ENCODE results near the gene TREML2.
A peak's percentile ranks its signal among the peaks of the same experiment; 100 is the strongest.
"Not testable (repeated sequence)": the region's sequence is repeated elsewhere in the genome, so short reads cannot be mapped to it uniquely, and the experiment has no call there.

The TREML2 gene

GRCh38 chr6:41208439-41209106 is 7.6 kb upstream of the TREML2 start:
- DNase-seq (ENCODE audit: low read depth): no peak

GRCh38 chr6:41204156-41204555 is 3.2 kb upstream of the TREML2 start:
- DNase-seq (ENCODE audit: low read depth): no peak

- no peak for DNase-seq (ENCODE audit: low read depth)
These were observed 820 bp upstream of the TREML2 start for GRCh38 chr6:41201764-41202173.

GRCh38 chr6:41200296-41200900 is 551 bp downstream of the TREML2 start:
- peak; percentile 36 for DNase-seq (ENCODE audit: low read depth)

- DNase-seq (ENCODE audit: low read depth): no peak
These were observed 1.2 kb downstream of the TREML2 start for GRCh38 chr6:41199552-41200246.

GRCh38 chr6:41197234-41197633 is 3.7 kb downstream of the TREML2 start:
- DNase-seq (ENCODE audit: low read depth): no peak

- DNase-seq (ENCODE audit: low read depth): no peak
These were observed 6.6 kb downstream of the TREML2 start for GRCh38 chr6:41194386-41194785.

- DNase-seq (ENCODE audit: low read depth): no peak
These were observed 7.1 kb downstream of the TREML2 start for GRCh38 chr6:41193884-41194283.

GRCh38 chr6:41193171-41193734 is 7.7 kb downstream of the TREML2 start:
- DNase-seq (ENCODE audit: low read depth): no peak

- peak; percentile 7 for DNase-seq (ENCODE audit: low read depth)
These were observed 9.4 kb downstream of the TREML2 start for GRCh38 chr6:41191569-41191968.

- no peak for DNase-seq (ENCODE audit: low read depth)
These were observed 10.2 kb downstream of the TREML2 start for GRCh38 chr6:41190791-41191190.

- DNase-seq (ENCODE audit: low read depth): no peak
These were observed 11.0 kb downstream of the TREML2 start for GRCh38 chr6:41189967-41190366.

GRCh38 chr6:41189046-41189445 is 11.9 kb downstream of the TREML2 start:
- not testable (repeated sequence) for DNase-seq (ENCODE audit: low read depth)

GRCh38 chr6:41187924-41188886 is 12.7 kb downstream of the TREML2 start:
- no peak for DNase-seq (ENCODE audit: low read depth)

GRCh38 chr6:41186031-41186562 is 14.9 kb downstream of the TREML2 start:
- DNase-seq (ENCODE audit: low read depth): no peak

GRCh38 chr6:41184761-41185160 is 16.2 kb downstream of the TREML2 start:
- no peak for DNase-seq (ENCODE audit: low read depth)

- DNase-seq (ENCODE audit: low read depth): peak; percentile 58
These were observed 18.6 kb downstream of the TREML2 start for GRCh38 chr6:41182069-41183034.

- DNase-seq (ENCODE audit: low read depth): no peak
These were observed 19.4 kb downstream of the TREML2 start for GRCh38 chr6:41181566-41181965.

GRCh38 chr6:41179163-41179562 is 21.8 kb downstream of the TREML2 start:
- no peak for DNase-seq (ENCODE audit: low read depth)

GRCh38 chr6:41177695-41178094 is 23.3 kb downstream of the TREML2 start:
- DNase-seq (ENCODE audit: low read depth): no peak
